Measurements from ENCODE around the gene CEP43.
A peak's percentile ranks its signal among the peaks of the same experiment; 100 is the strongest.

CEP43 gene

GRCh38 chr6:166999145-166999883, at the start of gene CEP43:
CEP43 (plus strand) TSS chr6:166999397; CDS start chr6:166999413, 16 bp downstream.
- DNase-seq = peak; percentile 88

- no peak for DNase-seq
These were observed 49.4 kb upstream of the CEP43 start for GRCh38 chr6:166949528-166950442.

GRCh38 chr6:166950443-166950821, 48.8 kb upstream of the CEP43 start:
- no peak for DNase-seq

GRCh38 chr6:166950892-166951669, 48.1 kb upstream of the CEP43 start:
- DNase-seq = peak; percentile 30

GRCh38 chr6:166951670-166952060, 47.5 kb upstream of the CEP43 start:
- no peak for DNase-seq

- DNase-seq = no peak
These were observed 47.1 kb upstream of the CEP43 start for GRCh38 chr6:166952121-166952520.

- DNase-seq = no peak
These were observed 46.4 kb upstream of the CEP43 start for GRCh38 chr6:166952567-166953486.

GRCh38 chr6:166954118-166954713, 45.0 kb upstream of the CEP43 start:
- no peak for DNase-seq

- no peak for DNase-seq
These were observed 43.9 kb upstream of the CEP43 start for GRCh38 chr6:166955121-166955864.

GRCh38 chr6:166955865-166956443, 43.2 kb upstream of the CEP43 start:
- no peak for DNase-seq

GRCh38 chr6:166956444-166957086, 42.6 kb upstream of the CEP43 start, which contains the start of gene RNASET2:
RNASET2 (minus strand) TSS chr6:166956550; CDS start chr6:166956182, 368 bp downstream.
- peak; percentile 68 for DNase-seq

- peak; percentile 44 for DNase-seq
These were observed 42.0 kb upstream of the CEP43 start for GRCh38 chr6:166957087-166957804.

- no peak for DNase-seq
These were observed 41.5 kb upstream of the CEP43 start for GRCh38 chr6:166957805-166958076.

GRCh38 chr6:166958926-166959861, 40.0 kb upstream of the CEP43 start:
- DNase-seq = peak; percentile 6

GRCh38 chr6:166959911-166960608, 39.1 kb upstream of the CEP43 start:
- DNase-seq = no peak

- DNase-seq = no peak
These were observed 38.6 kb upstream of the CEP43 start for GRCh38 chr6:166960609-166960978.

GRCh38 chr6:166966268-166966667, 32.9 kb upstream of the CEP43 start:
- no peak for DNase-seq
